HepG2 (cell line): ENCODE data around the gene GRAMD4. TPM values are rescaled to one million over a fixed set of nuclear protein-coding genes. Genes with fewer than 3 reads are reported as not detected.
A peak's percentile ranks its signal among the peaks of the same experiment; 100 is the strongest.

Source experiments
- DMTF1 ChIP-seq: sonication (generic); formaldehyde crosslinking; IDR thresholded peaks from 2 replicates; pipeline ENCODE4 v1.4.0; 2020; ENCODE audit warnings: mild to moderate bottlenecking, missing genetic modification reagents
- FOXO1 ChIP-seq: sonication (generic); formaldehyde crosslinking; IDR thresholded peaks from 2 replicates; pipeline ENCODE4 v1.4.0; 2020; ENCODE audit warnings: missing genetic modification reagents
- HMGXB3 ChIP-seq: sonication (generic); formaldehyde crosslinking; IDR thresholded peaks from 2 replicates; pipeline ENCODE4 v1.4.0; 2020; ENCODE audit warnings: missing genetic modification reagents, borderline replicate concordance
- NFKB2 ChIP-seq: sonication (generic); formaldehyde crosslinking; IDR thresholded peaks from 2 replicates; pipeline ENCODE4 v1.4.0; 2020; ENCODE audit warnings: missing genetic modification reagents, borderline replicate concordance
- PREB ChIP-seq: sonication (generic); formaldehyde crosslinking; IDR thresholded peaks from 2 replicates; pipeline ENCODE4 v1.4.0; 2020; ENCODE audit warnings: missing genetic modification reagents
- SIX1 ChIP-seq: sonication (generic); formaldehyde crosslinking; IDR thresholded peaks from 2 replicates; pipeline ENCODE4 v1.4.0; 2020; ENCODE audit warnings: missing genetic modification reagents, borderline replicate concordance
- ZBED4 ChIP-seq: sonication (generic); formaldehyde crosslinking; IDR thresholded peaks from 2 replicates; pipeline ENCODE4 v1.4.0; 2020; ENCODE audit warnings: missing genetic modification reagents, borderline replicate concordance
- ZMYM3 ChIP-seq: sonication (generic); formaldehyde crosslinking; IDR thresholded peaks from 2 replicates; pipeline ENCODE4 v1.5.1; 2020; ENCODE audit warnings: mild to moderate bottlenecking, missing genetic modification reagents
- ZNF101 ChIP-seq: sonication (generic); formaldehyde crosslinking; IDR thresholded peaks from 2 replicates; pipeline ENCODE4 v1.4.0; 2020; ENCODE audit warnings: mild to moderate bottlenecking, low read depth, missing genetic modification reagents, borderline replicate concordance
- ZNF296 ChIP-seq: sonication (generic); formaldehyde crosslinking; conservative IDR thresholded peaks from 2 replicates; pipeline ENCODE4 v1.5.0; 2020; ENCODE audit warnings: mild to moderate bottlenecking, missing genetic modification reagents
- ZNF331 ChIP-seq: sonication (generic); formaldehyde crosslinking; IDR thresholded peaks from 2 replicates; pipeline ENCODE4 v1.4.0; 2020; ENCODE audit warnings: missing genetic modification reagents
- ZNF460 ChIP-seq: sonication (generic); formaldehyde crosslinking; IDR thresholded peaks from 2 replicates; pipeline ENCODE4 v1.5.1; 2020; ENCODE audit warnings: missing genetic modification reagents, mild to moderate bottlenecking, borderline replicate concordance
- ZNF761 ChIP-seq: sonication (generic); formaldehyde crosslinking; conservative IDR thresholded peaks from 2 replicates; pipeline ENCODE4 v1.4.0; 2020; ENCODE audit warnings: mild to moderate bottlenecking, missing genetic modification reagents
- polyA plus RNA-seq, 8 experiments: library from polyadenylated mRNA; depleted of rRNA in 3 of 8; stranded (reverse) in 7 of 8; unstranded in 1 of 8; fragments of >200 nt; fragmentation: Illumina TruSeq in 4 of 8; extraction: Trizol in 4 of 8; gene quantifications; 2 replicates each; pipeline versions ENCODE4 v1.2.1 to v1.2.3, GENCODE V29; 2011 to 2016; ENCODE audit warnings: low read depth in 4 of 8, missing spikeins in 1 of 8, mixed read lengths in 1 of 8; ENCODE audit not compliant: insufficient read depth in 1 of 8
- total RNA-seq, 5 experiments: library from RNA; depleted of rRNA; stranded (reverse); fragments of >200 nt; fragmentation: Illumina TruSeq; extraction: Trizol; gene quantifications; 2 replicates each; pipeline ENCODE4 v1.2.3, GENCODE V29; 2016; ENCODE audit warnings: low read depth in 1 of 5

The GRAMD4 gene
- total and polyA plus RNA-seq, 2 of the 13 experiments (the other 11 are each of a cell fraction or from before 2014, with no cell fraction given): 15.2 to 15.7 TPM

- 0 out of 2 replicates have a peak, but pooled peaks have one; percentile 22 for TF ChIP-seq NFKB2 (CRISPR knock-in tag)
- TF ChIP-seq FOXO1: peak; percentile 87
- peak; percentile 50; the same call in 1 of the 2 replicates for TF ChIP-seq ZNF761 (CRISPR knock-in tag)
- TF ChIP-seq HMGXB3: peak; percentile 74; the same call in 1 of the 2 replicates
- TF ChIP-seq PREB (CRISPR knock-in tag): no peak
- 0 out of 2 replicates have a peak, but pooled peaks have one; percentile 22 for TF ChIP-seq ZNF296 (CRISPR knock-in tag)
- peak; percentile 89; the same call in 1 of the 2 replicates for TF ChIP-seq ZBED4 (CRISPR knock-in tag)
- peak; percentile 89 for TF ChIP-seq SIX1 (CRISPR knock-in tag)
- TF ChIP-seq ZMYM3 (CRISPR knock-in tag): peak; percentile 72; the same call in 1 of the 2 replicates
- no peak for TF ChIP-seq ZNF460
- no peak for TF ChIP-seq ZNF101 (CRISPR knock-in tag)
- TF ChIP-seq DMTF1 (CRISPR knock-in tag): no peak
- TF ChIP-seq ZNF331 (CRISPR knock-in tag): peak; percentile 77; the same call in 1 of the 2 replicates
Measured at GRCh38 chr22:46652081-46652846, 32.1 kb downstream of the GRAMD4 start (continued).
